ENCODE measurements around the gene NPTN. TPM values are rescaled to one million over a fixed set of nuclear protein-coding genes. Genes with fewer than 3 reads are reported as not detected.

NPTN gene
- polyA plus RNA-seq, 1 donor (not counting 4 experiments of a cell fraction or from before 2014, with no cell fraction given) = 223 TPM

- dilution Hi-C loops (cut with MboI; ENCODE audit: extremely low pct_ligation_motif_present, low sequenced_read_pairs) = no loop called here
- H3K79me2 ChIP-seq (ENCODE audit: control insufficient read depth, insufficient read depth, low read length) = peaks cover 99% of the 10 kb centered on the region
- no peak overlapping the region for H3K27ac ChIP-seq (ENCODE audit: control insufficient read depth, insufficient read depth, low read length)
- no peaks in the 10 kb centered on the region for H3K9me3 ChIP-seq (ENCODE audit: control insufficient read depth, low read depth, low read length)
- TF ChIP-seq CTCF (optimal IDR thresholded peaks at IDR 0.05 in 1 of 3, IDR thresholded peaks at IDR 0.05 in 1 of 3, conservative IDR thresholded peaks at IDR 0.05 in 1 of 3; ENCODE audit: extremely low read depth in 1 of 3, insufficient read depth in 2 of 3, low read length in 3 of 3) (no peak), EZH2 (IDR thresholded peaks at IDR 0.05; ENCODE audit: low read length) (no peak)
- H3K9me1 ChIP-seq (ENCODE audit: control insufficient read depth, extremely low read depth, insufficient read depth, low read length) = peaks cover 2% of the 10 kb centered on the region
- no peak for FAIRE-seq
- no peak overlapping the region for H3K4me3 ChIP-seq (ENCODE audit: control insufficient read depth in 2 of 3, extremely low read depth in 1 of 3, insufficient read depth in 2 of 3, low read depth in 1 of 3, low read length in 3 of 3)
- H3K9ac ChIP-seq (ENCODE audit: control insufficient read depth, extremely low read depth, insufficient read depth, low read length) = no peak overlapping the region
- H4K20me1 ChIP-seq (ENCODE audit: control insufficient read depth, extremely low read depth, insufficient read depth, low read length) = peaks cover 10% of the 10 kb centered on the region
- H3K4me2 ChIP-seq (ENCODE audit: control insufficient read depth, extremely low read depth, insufficient read depth, low read depth, low read length) = no peak overlapping the region
- H3K36me3 ChIP-seq (ENCODE audit: control insufficient read depth in 2 of 2, extremely low read depth in 1 of 2, insufficient read depth in 2 of 2, low read length in 2 of 2) = peaks cover 0 to 5% of the 10 kb centered on the region in 2 experiments
- no peak for DNase-seq (ENCODE audit: low read depth, low spot score)
- H3K4me1 ChIP-seq (ENCODE audit: control insufficient read depth, extremely low read depth, insufficient read depth, low read length) = peaks cover 21% of the 10 kb centered on the region
- H2AFZ ChIP-seq (ENCODE audit: control insufficient read depth, low read length) = no peak overlapping the region
- H3K27me3 ChIP-seq (ENCODE audit: control insufficient read depth, extremely low read depth, insufficient read depth, low read length) = no peaks in the 10 kb centered on the region
Measured at GRCh38 chr15:73621286-73621826, 11.8 kb downstream of the NPTN start.

DNA sequence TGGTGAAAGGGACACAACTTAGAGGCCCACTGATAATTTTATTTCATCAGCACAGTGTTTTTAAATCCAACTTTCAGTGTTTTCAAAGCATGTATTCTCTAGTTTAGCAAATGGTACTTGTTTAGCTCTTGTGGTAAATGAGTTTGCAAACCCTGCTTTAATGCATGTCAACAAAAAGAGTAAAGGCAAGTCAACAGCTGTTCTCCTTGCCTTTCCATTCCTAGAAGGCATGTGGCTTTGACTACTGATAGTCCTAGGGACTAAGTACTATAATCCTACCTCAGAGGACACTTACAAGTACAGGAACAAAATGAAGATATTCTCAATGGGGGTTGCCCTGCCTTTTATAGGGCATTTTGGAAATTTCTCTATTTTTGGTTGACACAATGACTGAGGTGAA lies 13.1 kb downstream of the NPTN start:
- peaks cover 16% of the 10 kb centered on the region for H3K4me1 ChIP-seq (ENCODE audit: control insufficient read depth, extremely low read depth, insufficient read depth, low read length)
- no peak overlapping the region for H3K4me2 ChIP-seq (ENCODE audit: control insufficient read depth, extremely low read depth, insufficient read depth, low read depth, low read length)
- H2AFZ ChIP-seq (ENCODE audit: control insufficient read depth, low read length) = no peak overlapping the region
- no peak overlapping the region for H3K27ac ChIP-seq (ENCODE audit: control insufficient read depth, insufficient read depth, low read length)
- FAIRE-seq (no peak), DNase-seq (ENCODE audit: low read depth, low spot score) (no peak)
- H3K9me1 ChIP-seq (ENCODE audit: control insufficient read depth, extremely low read depth, insufficient read depth, low read length) = peaks cover 2% of the 10 kb centered on the region
- H3K9me3 ChIP-seq (ENCODE audit: control insufficient read depth, low read depth, low read length) = no peaks in the 10 kb centered on the region
- peaks cover 0 to 5% of the 10 kb centered on the region in 2 experiments for H3K36me3 ChIP-seq (ENCODE audit: control insufficient read depth in 2 of 2, extremely low read depth in 1 of 2, insufficient read depth in 2 of 2, low read length in 2 of 2)
- H3K79me2 ChIP-seq (ENCODE audit: control insufficient read depth, insufficient read depth, low read length) = peaks cover 99% of the 10 kb centered on the region
- peaks cover 14% of the 10 kb centered on the region for H4K20me1 ChIP-seq (ENCODE audit: control insufficient read depth, extremely low read depth, insufficient read depth, low read length)
- no peak overlapping the region for H3K9ac ChIP-seq (ENCODE audit: control insufficient read depth, extremely low read depth, insufficient read depth, low read length)
- no peaks in the 10 kb centered on the region for H3K27me3 ChIP-seq (ENCODE audit: control insufficient read depth, extremely low read depth, insufficient read depth, low read length)
- no peak overlapping the region for H3K4me3 ChIP-seq (ENCODE audit: control insufficient read depth in 2 of 3, extremely low read depth in 1 of 3, insufficient read depth in 2 of 3, low read depth in 1 of 3, low read length in 3 of 3)
- dilution Hi-C loops (cut with MboI; ENCODE audit: extremely low pct_ligation_motif_present, low sequenced_read_pairs) = no loop called here
- TF ChIP-seq CTCF (optimal IDR thresholded peaks at IDR 0.05 in 1 of 3, IDR thresholded peaks at IDR 0.05 in 1 of 3, conservative IDR thresholded peaks at IDR 0.05 in 1 of 3; ENCODE audit: extremely low read depth in 1 of 3, insufficient read depth in 2 of 3, low read length in 3 of 3) (no peak), EZH2 (IDR thresholded peaks at IDR 0.05; ENCODE audit: low read length) (no peak)

Measured in keratinocyte (primary cell).